Pancreas (tissue), 10 donors: ENCODE data around the gene ATP9B. TPM values are rescaled to one million over a fixed set of nuclear protein-coding genes. Genes with fewer than 3 reads are reported as not detected.

Experiments used
- ATAC-seq, 4 donors: fragments of 200-7000 bp; cut with Tn5 transposase; one replicate each; pipeline versions ENCODE4 v1.8.0 to v1.9.1; 2020; ENCODE audit warnings: mild to moderate bottlenecking in 4 of 4, moderate library complexity in 4 of 4
- DNase-seq, 6 donors: peaks; one replicate each; pipeline ENCODE4 v3.0.0-alpha.2; 2020
- FAIRE-seq: peaks from 2 replicates; lab custom pipeline; 2012; peaks lifted over from hg19 to GRCh38; lab: Jason Lieb, UNC
- H3K27ac ChIP-seq, 4 donors: fragments of 200-600 bp; sonication (generic); 1 replicate in 3 of 4; 2 replicates in 1 of 4; pipeline versions ENCODE4 v1.5.0 to v1.8.0; 2020
- H3K27me3 ChIP-seq, 4 donors: fragments of 200-600 bp; one replicate each; pipeline ENCODE4 v1.8.0; 2021
- H3K36me3 ChIP-seq, 3 donors: fragments of 200-600 bp; sonication (generic) in 1 of 3; one replicate each; pipeline versions ENCODE4 v1.5.0 to v1.8.0; 2020 to 2021
- H3K4me1 ChIP-seq, 3 donors: fragments of 200-600 bp; one replicate each; pipeline ENCODE4 v1.8.0; 2021
- H3K4me3 ChIP-seq, 4 donors: fragments of 200-600 bp; sonication (generic) in 2 of 4; one replicate each; pipeline versions ENCODE4 v1.5.0 to v1.8.0; 2020 to 2021
- H3K9me3 ChIP-seq, 4 donors: fragments of 200-600 bp; one replicate each; pipeline ENCODE4 v1.8.0; 2021
- WGBS, 2 donors: extraction: QIAGEN DNeasy Blood & Tissue Kit; methylation state at CpG; one replicate each; pipeline ENCODE4 v1.1.7; 2013; 5-methylcytosine and 5-hydroxymethylcytosine counted together
- intact Hi-C, 3 donors: fragments of 100-400 bp; cut with DNase I; formaldehyde crosslinking; loops; one replicate each; pipeline versions ENCODE4 v1.11.1 to v1.14.2; 2022
- polyA plus RNA-seq, 2 donors: library from polyadenylated mRNA; stranded (reverse); fragments of 200-250 nt; gene quantifications; one replicate each; pipeline ENCODE4 v1.2.3, GENCODE V29; 2013
- total RNA-seq, 6 donors: library from RNA; stranded (reverse); fragmentation: NEBNext Ultra II Directional in 4 of 6; extraction: Animal tissue kit (Norgen Biotek cat#: 25700) in 4 of 6; gene quantifications; one replicate each; pipeline versions ENCODE4 v1.2.1 to v1.2.4, GENCODE V29; 2021 to 2023
- TF ChIP-seq, protein P1 (sequence below), 4 donors: fragments of 200-600 bp; sonication (generic) in 3 of 4; IDR thresholded peaks; one replicate each; pipeline versions ENCODE4 v1.5.0 to v1.8.0; 2021; ENCODE audit warnings: antibody characterized with exemption in 4 of 4
- donor health status: healthy with polysubstance abuse.
- donor health status: DM: no; HTN: no; CAD: no; lungs with moderate emphysema.
- donor health status: DM: no; HTN: no; CAD: no.
- donor health status: control.
- donor health status: control.
- donor health status: Bipolar disorder and iron deficiency.
- donor health status: DM: yes; HTN: yes; CAD: no.
- donor health status: DM: no; HTN: no; CAD: no.
- donor health status: DM: no; HTN: no; CAD: no.
- donor health status: DM: yes; HTN: yes; CAD: no.

The ATP9B gene
- total and polyA plus RNA-seq, 8 donors = 10.2 to 19.0 (median 15.5) TPM

DNA sequence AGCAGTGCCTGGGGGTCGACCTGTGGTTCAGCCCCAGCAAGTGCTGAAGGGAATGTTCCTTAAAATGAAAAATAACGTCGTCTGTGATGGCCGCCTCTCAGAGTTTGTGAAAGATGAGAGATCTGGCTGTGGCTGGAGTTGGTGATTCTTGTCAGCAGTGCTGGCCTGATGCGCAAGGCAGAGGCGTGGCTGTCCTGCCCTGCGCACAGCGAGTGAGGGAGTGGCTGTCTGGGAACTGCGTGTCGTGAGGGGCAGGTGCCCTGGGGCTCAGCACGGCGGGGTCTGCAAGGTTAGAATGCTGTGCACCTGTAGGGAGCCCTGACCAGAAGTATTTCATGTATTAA lies 335.3 kb downstream of the ATP9B start:
- FAIRE-seq (no peak), DNase-seq (peak in 3 of 6 donors; percentile 11 to 41 (median 36)), ATAC-seq (no peak)
- no peaks in the 10 kb centered on the region for H3K9me3 ChIP-seq
- TF ChIP-seq, protein P1, sequence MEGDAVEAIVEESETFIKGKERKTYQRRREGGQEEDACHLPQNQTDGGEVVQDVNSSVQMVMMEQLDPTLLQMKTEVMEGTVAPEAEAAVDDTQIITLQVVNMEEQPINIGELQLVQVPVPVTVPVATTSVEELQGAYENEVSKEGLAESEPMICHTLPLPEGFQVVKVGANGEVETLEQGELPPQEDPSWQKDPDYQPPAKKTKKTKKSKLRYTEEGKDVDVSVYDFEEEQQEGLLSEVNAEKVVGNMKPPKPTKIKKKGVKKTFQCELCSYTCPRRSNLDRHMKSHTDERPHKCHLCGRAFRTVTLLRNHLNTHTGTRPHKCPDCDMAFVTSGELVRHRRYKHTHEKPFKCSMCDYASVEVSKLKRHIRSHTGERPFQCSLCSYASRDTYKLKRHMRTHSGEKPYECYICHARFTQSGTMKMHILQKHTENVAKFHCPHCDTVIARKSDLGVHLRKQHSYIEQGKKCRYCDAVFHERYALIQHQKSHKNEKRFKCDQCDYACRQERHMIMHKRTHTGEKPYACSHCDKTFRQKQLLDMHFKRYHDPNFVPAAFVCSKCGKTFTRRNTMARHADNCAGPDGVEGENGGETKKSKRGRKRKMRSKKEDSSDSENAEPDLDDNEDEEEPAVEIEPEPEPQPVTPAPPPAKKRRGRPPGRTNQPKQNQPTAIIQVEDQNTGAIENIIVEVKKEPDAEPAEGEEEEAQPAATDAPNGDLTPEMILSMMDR (IDR thresholded peaks at IDR 0.05) = no peak
- WGBS, 2 donors = 87 to 91% methylated on average over 12 of the region's 12 CpGs
- H3K4me1 ChIP-seq = peaks cover 0 to 3% (median 0%) of the 10 kb centered on the region in 3 donors
- H3K27ac ChIP-seq = no peak overlapping the region
- H3K4me3 ChIP-seq = no peak overlapping the region
- H3K36me3 ChIP-seq = no peaks in the 10 kb centered on the region
- intact Hi-C loops = no loop called here
- no peaks in the 10 kb centered on the region for H3K27me3 ChIP-seq

DNA sequence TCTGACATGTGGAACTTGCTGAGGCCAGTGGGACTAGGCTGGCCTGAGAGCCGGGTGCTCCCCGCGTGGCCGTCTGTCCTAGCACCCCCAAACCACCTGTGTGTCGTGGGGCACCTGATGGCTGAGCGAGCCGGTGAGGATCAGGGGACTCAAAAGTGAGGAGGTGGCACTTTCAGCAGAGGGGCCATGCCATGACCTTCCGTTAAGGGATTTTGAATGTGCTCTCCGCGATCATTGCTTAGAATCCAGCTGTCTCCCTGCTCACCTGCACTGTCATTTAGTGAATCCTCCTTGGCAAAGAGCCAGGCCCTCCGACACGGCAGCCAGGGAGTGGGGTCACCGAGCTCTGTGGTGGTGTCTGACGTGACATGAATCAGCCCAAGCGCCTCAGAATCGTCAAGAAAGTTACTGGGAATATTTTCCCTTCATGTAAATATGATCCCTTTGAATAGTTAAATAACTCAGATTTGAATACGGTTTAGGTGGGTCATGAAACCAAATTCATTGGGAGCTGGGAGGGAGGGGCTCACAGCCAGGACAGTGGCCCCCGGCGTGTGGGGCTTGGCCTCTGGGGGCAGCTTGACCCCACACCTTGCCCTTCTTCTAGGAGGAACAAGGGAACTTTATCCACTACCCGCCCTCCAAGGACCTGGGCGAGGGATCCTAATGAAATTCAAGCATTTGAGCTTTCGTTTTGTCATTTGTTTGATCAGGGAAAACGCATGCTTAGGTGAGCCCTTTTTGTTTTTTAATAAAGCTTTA lies 336.0 kb downstream of the ATP9B start:
- intact Hi-C loops = no loop called here
- DNase-seq = peak in 3 of 6 donors; percentile 28 to 44 (median 35)

DNA sequence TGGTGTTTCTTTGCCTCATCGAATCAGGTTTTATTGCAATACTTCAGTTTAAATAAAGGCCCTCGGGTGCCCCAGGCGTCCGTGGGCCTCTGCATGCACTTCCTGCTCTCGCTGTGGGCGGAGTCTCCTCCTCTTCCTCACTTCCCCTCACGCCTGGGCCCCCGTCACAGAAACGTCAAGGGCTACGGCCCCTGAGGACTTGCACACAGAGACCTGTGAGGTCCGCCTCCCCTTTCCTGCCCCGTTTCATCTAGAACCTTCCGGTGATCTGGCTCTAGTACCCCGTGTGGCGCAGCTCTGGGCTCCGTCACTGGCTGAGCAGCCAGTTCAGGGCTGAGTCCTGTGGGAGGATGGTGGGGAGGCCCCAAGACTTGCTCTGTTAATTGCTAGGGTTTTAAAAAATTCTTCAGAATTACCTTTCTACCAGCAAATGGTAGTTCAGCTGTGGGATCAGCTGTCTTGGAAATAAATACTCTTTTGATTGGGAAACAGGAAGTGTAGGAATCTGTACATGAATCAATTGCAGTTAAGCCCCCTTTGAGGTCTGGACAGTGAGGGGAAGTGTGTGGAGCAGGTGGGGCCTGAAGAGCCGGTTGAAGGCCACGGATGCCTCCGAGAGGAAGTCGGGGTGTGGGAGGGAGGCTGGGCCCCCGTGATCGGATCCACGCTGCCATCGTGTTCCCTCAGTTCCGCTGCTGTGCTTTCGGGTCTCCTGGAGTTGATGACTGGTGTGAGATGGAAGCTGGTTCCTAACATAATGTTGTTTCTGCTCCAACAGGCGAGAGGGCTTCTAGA lies 336.8 kb downstream of the ATP9B start:
- peaks cover 0 to 7% (median 0%) of the 10 kb centered on the region in 3 donors for H3K36me3 ChIP-seq
- H3K27me3 ChIP-seq = no peaks in the 10 kb centered on the region
- peak overlapping the region in 2 of 4 donors; percentile 59 to 61 for H3K27ac ChIP-seq
- WGBS, 2 donors = 82 to 86% methylated on average over 27 of the region's 27 CpGs
- peaks cover 0 to 3% (median 0%) of the 10 kb centered on the region in 3 donors for H3K4me1 ChIP-seq
- TF ChIP-seq, protein P1 (IDR thresholded peaks at IDR 0.05) = no peak
- intact Hi-C loops = no loop called here
- H3K9me3 ChIP-seq = no peaks in the 10 kb centered on the region
- FAIRE-seq (no peak), ATAC-seq (peak in 2 of 4 donors; percentile 52 to 68), DNase-seq (peak in 4 of 6 donors; percentile 17 to 60 (median 50))
- H3K4me3 ChIP-seq = no peak overlapping the region

More for the DNA sequence above, 336.0 kb downstream of the ATP9B start:
- ATAC-seq (no peak), FAIRE-seq (no peak)
- peaks cover 0 to 3% (median 0%) of the 10 kb centered on the region in 3 donors for H3K4me1 ChIP-seq
- 84 to 85% methylated on average over 23 of the region's 23 CpGs for WGBS, 2 donors
- H3K9me3 ChIP-seq = no peaks in the 10 kb centered on the region
- H3K36me3 ChIP-seq = no peaks in the 10 kb centered on the region
- H3K4me3 ChIP-seq = no peak overlapping the region
- no peaks in the 10 kb centered on the region for H3K27me3 ChIP-seq
- TF ChIP-seq, protein P1 (IDR thresholded peaks at IDR 0.05) = no peak
- peak overlapping the region in 2 of 4 donors; percentile 59 to 61 for H3K27ac ChIP-seq

DNA sequence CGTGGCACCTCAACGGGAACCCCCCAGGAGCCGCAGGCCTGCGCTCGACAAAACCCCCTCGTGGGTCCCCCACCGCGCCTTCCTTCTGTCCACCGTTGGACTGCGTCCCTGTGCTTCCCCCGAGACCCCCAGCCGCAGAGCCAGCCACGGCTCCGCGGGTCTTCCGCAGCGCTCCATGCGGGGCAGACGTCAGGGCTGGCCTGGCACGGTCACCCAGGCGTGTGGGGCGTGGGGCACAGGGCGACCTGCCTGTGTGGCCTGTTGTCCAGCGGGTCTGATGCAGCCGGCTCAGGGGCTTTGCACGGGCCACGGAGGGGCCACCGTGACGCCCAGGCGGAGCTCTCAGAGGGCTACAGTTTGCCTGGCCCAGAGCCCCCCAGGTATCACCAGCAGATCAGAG lies 337.5 kb downstream of the ATP9B start:
- TF ChIP-seq, protein P1 (IDR thresholded peaks at IDR 0.05) = no peak
- H3K36me3 ChIP-seq = peaks cover 0 to 8% (median 0%) of the 10 kb centered on the region in 3 donors
- H3K4me1 ChIP-seq = peaks cover 0 to 3% (median 0%) of the 10 kb centered on the region in 3 donors
- no peak for FAIRE-seq
- no peaks in the 10 kb centered on the region for H3K9me3 ChIP-seq
- no peaks in the 10 kb centered on the region for H3K27me3 ChIP-seq
- intact Hi-C loops = no loop called here
- no peak overlapping the region for H3K27ac ChIP-seq
- 95 to 96% methylated on average over 30 of the region's 30 CpGs for WGBS, 2 donors
- ATAC-seq = no peak
- H3K4me3 ChIP-seq = no peak overlapping the region
- DNase-seq = peak in 3 of 6 donors; percentile 31 to 66 (median 55)
